Left lung (tissue), 10 donors: Measurements from ENCODE around the gene DIP2B. TPM values are rescaled to one million over a fixed set of nuclear protein-coding genes. Genes with fewer than 3 reads are reported as not detected.
A peak's percentile ranks its signal among the peaks of the same experiment; 100 is the strongest.

Experiments
- ATAC-seq: fragments of 200-7000 bp; cut with Tn5 transposase; one replicate; pipeline ENCODE4 v1.9.1; 2020; ENCODE audit warnings: moderate library complexity
- DNase-seq, 4 donors: peaks; one replicate each; pipeline ENCODE4 v3.0.0-alpha.2; 2013 to 2020
- H3K27ac ChIP-seq, 2 donors: fragments of 200-600 bp; sonication (generic) in 1 of 2; one replicate each; pipeline versions ENCODE4 v1.5.0 to v1.8.0; 2020 to 2021
- H3K27me3 ChIP-seq, 2 donors: fragments of 200-600 bp; sonication (generic) in 1 of 2; one replicate each; pipeline versions ENCODE4 v1.5.0 to v1.8.0; 2020 to 2021
- H3K36me3 ChIP-seq, 2 donors: fragments of 200-600 bp; sonication (generic) in 1 of 2; one replicate each; pipeline versions ENCODE4 v1.5.0 to v1.8.0; 2020 to 2021
- H3K4me1 ChIP-seq, 2 donors: fragments of 200-600 bp; one replicate each; pipeline ENCODE4 v1.8.0; 2021
- H3K4me3 ChIP-seq, 2 donors: fragments of 200-600 bp; sonication (generic) in 1 of 2; one replicate each; pipeline versions ENCODE4 v1.5.0 to v1.8.0; 2020 to 2021; ENCODE audit warnings: mild to moderate bottlenecking in 1 of 2
- H3K9me3 ChIP-seq, 2 donors: fragments of 200-600 bp; sonication (generic) in 1 of 2; one replicate each; pipeline versions ENCODE4 v1.5.0 to v1.8.0; 2020 to 2021
- CTCF ChIP-seq, 2 donors: fragments of 200-600 bp; sonication (generic) in 1 of 2; IDR thresholded peaks; one replicate each; pipeline versions ENCODE4 v1.5.0 to v1.8.0; 2021; ENCODE audit warnings: antibody characterized with exemption in 2 of 2
- intact Hi-C, 2 donors: fragments of 100-400 bp; cut with DNase I; formaldehyde crosslinking; loops; one replicate each; pipeline versions ENCODE4 v1.11.2 to v1.14.2; 2022
- polyA plus RNA-seq, 6 donors: library from polyadenylated mRNA; unstranded; fragments of 120-200 nt; gene quantifications; one replicate each; pipeline ENCODE4 v1.2.1, GENCODE V29; 2013; ENCODE audit not compliant: insufficient read length in 6 of 6
- total RNA-seq, 2 donors: library from RNA; stranded (reverse); fragmentation: NEBNext Ultra II Directional; extraction: Animal tissue kit (Norgen Biotek cat#: 25700); gene quantifications; one replicate each; pipeline ENCODE4 v1.2.1, GENCODE V29; 2021
- donor health status: DM: no; HTN: yes; CAD: no.
- donor health status: DM: no; HTN: no; CAD: no.

The DIP2B gene
- total and polyA plus RNA-seq, 8 donors = 26.5 to 38.6 (median 33.8) TPM

GRCh38 chr12:50572287-50572686 lies 67.5 kb downstream of the DIP2B start:
- Histone ChIP-seq H3K4me1 (peaks cover 30 to 84% of the 10 kb centered on the region in 2 donors), H3K9me3 (no peaks in the 10 kb centered on the region), H3K27ac (peak overlapping the region; percentile 1 to 31), H3K4me3 (no peak overlapping the region), H3K36me3 (no peaks in the 10 kb centered on the region), H3K27me3 (no peaks in the 10 kb centered on the region)
- DNase-seq (peak in 2 of 4 donors; percentile 53 to 81), ATAC-seq (peak; percentile 81)
- intact Hi-C loops = loop anchor here in 1 of 2 donors (10.0 kb wide), 1 partner anchor 57 kb away; no protein-coding TSS in a partner anchor
- no peak for TF ChIP-seq CTCF (IDR thresholded peaks at IDR 0.05)

GRCh38 chr12:50572760-50573159 lies 68.0 kb downstream of the DIP2B start:
- peaks cover 30 to 80% of the 10 kb centered on the region in 2 donors for H3K4me1 ChIP-seq
- intact Hi-C loops = loop anchor here in 1 of 2 donors (10.0 kb wide), 1 partner anchor 58 kb away; no protein-coding TSS in a partner anchor
- H3K27me3 ChIP-seq = no peaks in the 10 kb centered on the region
- ATAC-seq (peak; percentile 16), DNase-seq (no peak)
- no peaks in the 10 kb centered on the region for H3K9me3 ChIP-seq
- no peak for TF ChIP-seq CTCF (IDR thresholded peaks at IDR 0.05)
- H3K27ac ChIP-seq = peak overlapping the region; percentile 1 to 31
- no peaks in the 10 kb centered on the region for H3K36me3 ChIP-seq
- H3K4me3 ChIP-seq = no peak overlapping the region

GRCh38 chr12:50573271-50573670 lies 68.5 kb downstream of the DIP2B start:
- DNase-seq = no peak
- Histone ChIP-seq H3K4me3 (no peak overlapping the region), H3K36me3 (no peaks in the 10 kb centered on the region), H3K27ac (peak overlapping the region; percentile 1 to 31), H3K9me3 (no peaks in the 10 kb centered on the region), H3K4me1 (peaks cover 25 to 74% of the 10 kb centered on the region in 2 donors), H3K27me3 (no peaks in the 10 kb centered on the region)
- no peak for ATAC-seq
- TF ChIP-seq CTCF (IDR thresholded peaks at IDR 0.05) = no peak
- intact Hi-C loops = loop anchor here in 1 of 2 donors (10.0 kb wide), 1 partner anchor 58 kb away; no protein-coding TSS in a partner anchor

- Histone ChIP-seq H3K4me1 (peaks cover 16 to 65% of the 10 kb centered on the region in 2 donors), H3K9me3 (no peaks in the 10 kb centered on the region), H3K36me3 (no peaks in the 10 kb centered on the region), H3K27me3 (no peaks in the 10 kb centered on the region), H3K27ac (peak overlapping the region; percentile 16 to 63), H3K4me3 (no peak overlapping the region)
- no peak for TF ChIP-seq CTCF (IDR thresholded peaks at IDR 0.05)
- intact Hi-C loops = loop anchor here in 1 of 2 donors (10.0 kb wide), 1 partner anchor 60 kb away; no protein-coding TSS in a partner anchor
- ATAC-seq = no peak
- peak in 2 of 4 donors; percentile 76 to 82 for DNase-seq
These were observed 70.0 kb downstream of the DIP2B start for GRCh38 chr12:50574601-50575348.

- intact Hi-C loops = loop anchor here in 1 of 2 donors (10.0 kb wide), 1 partner anchor 65 kb away; no protein-coding TSS in a partner anchor
- H3K9me3 ChIP-seq = no peaks in the 10 kb centered on the region
- no peak for DNase-seq
- no peak overlapping the region for H3K4me3 ChIP-seq
- no peak for TF ChIP-seq CTCF (IDR thresholded peaks at IDR 0.05)
- peak; percentile 83 for ATAC-seq
- no peaks in the 10 kb centered on the region for H3K27me3 ChIP-seq
- peaks cover 0 to 2% of the 10 kb centered on the region in 2 donors for H3K36me3 ChIP-seq
- H3K27ac ChIP-seq = peak overlapping the region in 1 of 2 donors; percentile 51
- H3K4me1 ChIP-seq = peaks cover 30 to 31% of the 10 kb centered on the region in 2 donors
These were observed 75.0 kb downstream of the DIP2B start for GRCh38 chr12:50579757-50580267.
